Measurements from ENCODE around the gene KDM4B.

KDM4B gene

GRCh38 chr19:4983346-4984105 lies 14.6 kb downstream of the KDM4B start:
- DNase-seq (ENCODE audit: insufficient read length, low spot score), result no peak
- no peak for FAIRE-seq

GRCh38 chr19:4984106-4984380 lies 15.1 kb downstream of the KDM4B start:
- no peak for FAIRE-seq

GRCh38 chr19:4984438-4984990 lies 15.6 kb downstream of the KDM4B start:
- no peak for FAIRE-seq
- DNase-seq (ENCODE audit: insufficient read length, low spot score), result no peak

More at GRCh38 chr19:4984106-4984380, 15.1 kb downstream of the KDM4B start:
- DNase-seq (ENCODE audit: insufficient read length, low spot score), result no peak

GRCh38 chr19:4985551-4985991 lies 16.7 kb downstream of the KDM4B start:
- DNase-seq (ENCODE audit: insufficient read length, low spot score) (no peak), FAIRE-seq (no peak)

- FAIRE-seq, result no peak
- no peak for DNase-seq (ENCODE audit: insufficient read length, low spot score)
Measured at GRCh38 chr19:4986056-4986455, 17.1 kb downstream of the KDM4B start.

GRCh38 chr19:4986471-4986891 lies 17.6 kb downstream of the KDM4B start:
- no peak for FAIRE-seq
- DNase-seq (ENCODE audit: insufficient read length, low spot score), result no peak

GRCh38 chr19:4987256-4987655 lies 18.3 kb downstream of the KDM4B start:
- DNase-seq (ENCODE audit: insufficient read length, low spot score), result no peak
- no peak for FAIRE-seq

- FAIRE-seq (no peak), DNase-seq (ENCODE audit: insufficient read length, low spot score) (no peak)
Measured at GRCh38 chr19:4987692-4988370, 18.9 kb downstream of the KDM4B start.

GRCh38 chr19:4988770-4989251 lies 19.9 kb downstream of the KDM4B start:
- FAIRE-seq (peak; percentile 40), DNase-seq (ENCODE audit: insufficient read length, low spot score) (peak; percentile 51)

GRCh38 chr19:4990306-4990705 lies 21.4 kb downstream of the KDM4B start:
- FAIRE-seq, result no peak
- no peak for DNase-seq (ENCODE audit: insufficient read length, low spot score)

GRCh38 chr19:4991538-4991937 lies 22.6 kb downstream of the KDM4B start:
- FAIRE-seq (no peak), DNase-seq (ENCODE audit: insufficient read length, low spot score) (no peak)

GRCh38 chr19:4991996-4992698 lies 23.2 kb downstream of the KDM4B start:
- FAIRE-seq (no peak), DNase-seq (ENCODE audit: insufficient read length, low spot score) (no peak)

GRCh38 chr19:4993683-4994082 lies 24.8 kb downstream of the KDM4B start:
- FAIRE-seq, result no peak
- DNase-seq (ENCODE audit: insufficient read length, low spot score), result no peak

- FAIRE-seq, result no peak
- DNase-seq (ENCODE audit: insufficient read length, low spot score), result no peak
Measured at GRCh38 chr19:4996701-4997100, 27.8 kb downstream of the KDM4B start.

- FAIRE-seq (no peak), DNase-seq (ENCODE audit: insufficient read length, low spot score) (no peak)
Measured at GRCh38 chr19:4997297-4997696, 28.4 kb downstream of the KDM4B start.

GRCh38 chr19:5000120-5000611 lies 31.3 kb downstream of the KDM4B start:
- FAIRE-seq, result no peak

GRCh38 chr19:5001615-5002014 lies 32.7 kb downstream of the KDM4B start:
- no peak for FAIRE-seq

More at GRCh38 chr19:5000120-5000611, 31.3 kb downstream of the KDM4B start:
- no peak for DNase-seq (ENCODE audit: insufficient read length, low spot score)

GRCh38 chr19:5002143-5002542 lies 33.2 kb downstream of the KDM4B start:
- FAIRE-seq (no peak), DNase-seq (ENCODE audit: insufficient read length, low spot score) (no peak)

More at GRCh38 chr19:5001615-5002014, 32.7 kb downstream of the KDM4B start:
- DNase-seq (ENCODE audit: insufficient read length, low spot score), result peak; percentile 49

- DNase-seq (ENCODE audit: insufficient read length, low spot score), result no peak
- no peak for FAIRE-seq
Measured at GRCh38 chr19:5003781-5004180, 34.9 kb downstream of the KDM4B start.

- no peak for DNase-seq (ENCODE audit: insufficient read length, low spot score)
- FAIRE-seq, result no peak
Measured at GRCh38 chr19:5005096-5005495, 36.2 kb downstream of the KDM4B start.

GRCh38 chr19:5006201-5006600 lies 37.3 kb downstream of the KDM4B start:
- DNase-seq (ENCODE audit: insufficient read length, low spot score), result peak; percentile 19
- FAIRE-seq, result peak; percentile 13

Data from HTR-8/SVneo (cell line).